Skeletal muscle satellite cell (primary cell): Measurements from ENCODE around the gene SMAD6.

ENCODE experiments used
- H3K27me3 ChIP-seq: 2 replicates; pipeline ENCODE4 v1.7.0; 2013; ENCODE audit warnings: low read length; ENCODE audit not compliant: control insufficient read depth, insufficient read depth
- H3K36me3 ChIP-seq: 2 replicates; pipeline ENCODE4 v1.7.0; 2013; ENCODE audit warnings: mild to moderate bottlenecking, control low read depth, low read length; ENCODE audit not compliant: insufficient read depth
- H3K4me1 ChIP-seq: 2 replicates; pipeline ENCODE4 v1.7.0; 2013; ENCODE audit warnings: low read length; ENCODE audit not compliant: control insufficient read depth, insufficient read depth
- H3K4me2 ChIP-seq: 2 replicates; pipeline ENCODE4 v1.7.0; 2013; ENCODE audit warnings: mild to moderate bottlenecking, low read length
- H3K4me3 ChIP-seq: 2 replicates; pipeline ENCODE4 v1.7.0; 2013; ENCODE audit warnings: low read length
- H3K9ac ChIP-seq: 2 replicates; pipeline ENCODE4 v1.7.0; 2013; ENCODE audit warnings: mild to moderate bottlenecking, low read depth, low read length, moderate library complexity
- H3K9me3 ChIP-seq: replicated peaks from 2 replicates; pipeline ENCODE4 v1.7.0; 2013; ENCODE audit warnings: mild to moderate bottlenecking, control low read depth, low read length

SMAD6 gene

GRCh38 chr15:66723826-66724731 is 22.0 kb downstream of the SMAD6 start:
- Histone ChIP-seq H3K4me2 (no peak overlapping the region), H3K27me3 (no peaks in the 10 kb centered on the region), H3K9ac (no peak overlapping the region), H3K4me1 (peaks cover 33% of the 10 kb centered on the region), H3K36me3 (peaks cover 23% of the 10 kb centered on the region), H3K4me3 (no peak overlapping the region), H3K9me3 (no peaks in the 10 kb centered on the region)

GRCh38 chr15:66724732-66725463 is 22.9 kb downstream of the SMAD6 start:
- Histone ChIP-seq H3K9me3 (no peaks in the 10 kb centered on the region), H3K4me2 (no peak overlapping the region), H3K4me3 (no peak overlapping the region), H3K27me3 (no peaks in the 10 kb centered on the region), H3K36me3 (peaks cover 21% of the 10 kb centered on the region), H3K9ac (no peak overlapping the region), H3K4me1 (peaks cover 34% of the 10 kb centered on the region)

GRCh38 chr15:66725464-66725785 is 23.4 kb downstream of the SMAD6 start:
- H3K27me3 ChIP-seq, result no peaks in the 10 kb centered on the region
- no peak overlapping the region for H3K9ac ChIP-seq
- no peaks in the 10 kb centered on the region for H3K9me3 ChIP-seq
- H3K4me2 ChIP-seq, result no peak overlapping the region
- peaks cover 35% of the 10 kb centered on the region for H3K4me1 ChIP-seq
- H3K4me3 ChIP-seq, result no peak overlapping the region
- peaks cover 20% of the 10 kb centered on the region for H3K36me3 ChIP-seq

- H3K36me3 ChIP-seq, result peaks cover 11% of the 10 kb centered on the region
- H3K9me3 ChIP-seq, result no peaks in the 10 kb centered on the region
- H3K27me3 ChIP-seq, result no peaks in the 10 kb centered on the region
- H3K4me3 ChIP-seq, result no peak overlapping the region
- no peak overlapping the region for H3K9ac ChIP-seq
- H3K4me1 ChIP-seq, result peaks cover 31% of the 10 kb centered on the region
- H3K4me2 ChIP-seq, result no peak overlapping the region
These were observed 24.4 kb downstream of the SMAD6 start for GRCh38 chr15:66726386-66726785.

- Histone ChIP-seq H3K9ac (peak overlapping the region; percentile 20), H3K4me2 (peak overlapping the region; percentile 2), H3K27me3 (no peaks in the 10 kb centered on the region), H3K9me3 (no peaks in the 10 kb centered on the region), H3K4me3 (no peak overlapping the region), H3K4me1 (peaks cover 29% of the 10 kb centered on the region), H3K36me3 (peaks cover 5% of the 10 kb centered on the region)
These were observed 27.4 kb downstream of the SMAD6 start for GRCh38 chr15:66729331-66729951.

- Histone ChIP-seq H3K4me1 (peaks cover 39% of the 10 kb centered on the region), H3K4me3 (no peak overlapping the region), H3K9ac (no peak overlapping the region), H3K36me3 (peaks cover 5% of the 10 kb centered on the region), H3K27me3 (no peaks in the 10 kb centered on the region), H3K9me3 (no peaks in the 10 kb centered on the region), H3K4me2 (peak overlapping the region; percentile 59)
These were observed 28.4 kb downstream of the SMAD6 start for GRCh38 chr15:66730168-66731021.

GRCh38 chr15:66733976-66734375 is 31.9 kb downstream of the SMAD6 start:
- H3K9me3 ChIP-seq, result no peaks in the 10 kb centered on the region
- H3K9ac ChIP-seq, result no peak overlapping the region
- peaks cover 6% of the 10 kb centered on the region for H3K36me3 ChIP-seq
- no peak overlapping the region for H3K4me2 ChIP-seq
- no peaks in the 10 kb centered on the region for H3K27me3 ChIP-seq
- peaks cover 48% of the 10 kb centered on the region for H3K4me1 ChIP-seq
- no peak overlapping the region for H3K4me3 ChIP-seq

GRCh38 chr15:66734961-66735908 is 33.2 kb downstream of the SMAD6 start:
- peaks cover 6% of the 10 kb centered on the region for H3K36me3 ChIP-seq
- no peaks in the 10 kb centered on the region for H3K9me3 ChIP-seq
- H3K4me3 ChIP-seq, result no peak overlapping the region
- H3K27me3 ChIP-seq, result no peaks in the 10 kb centered on the region
- H3K4me2 ChIP-seq, result peak overlapping the region; percentile 22
- no peak overlapping the region for H3K9ac ChIP-seq
- H3K4me1 ChIP-seq, result peaks cover 38% of the 10 kb centered on the region

- H3K9me3 ChIP-seq, result no peaks in the 10 kb centered on the region
- H3K36me3 ChIP-seq, result peaks cover 6% of the 10 kb centered on the region
- H3K27me3 ChIP-seq, result no peaks in the 10 kb centered on the region
- no peak overlapping the region for H3K4me2 ChIP-seq
- peaks cover 38% of the 10 kb centered on the region for H3K4me1 ChIP-seq
- H3K4me3 ChIP-seq, result no peak overlapping the region
- no peak overlapping the region for H3K9ac ChIP-seq
These were observed 33.9 kb downstream of the SMAD6 start for GRCh38 chr15:66735909-66736305.

GRCh38 chr15:66737243-66738010 is 35.4 kb downstream of the SMAD6 start:
- Histone ChIP-seq H3K9me3 (no peaks in the 10 kb centered on the region), H3K9ac (no peak overlapping the region), H3K4me3 (no peak overlapping the region), H3K27me3 (no peaks in the 10 kb centered on the region), H3K4me2 (no peak overlapping the region), H3K36me3 (peaks cover 6% of the 10 kb centered on the region), H3K4me1 (peaks cover 43% of the 10 kb centered on the region)
